ENCODE results near the gene RXRA. TPM values are rescaled to one million over a fixed set of nuclear protein-coding genes. Genes with fewer than 3 reads are reported as not detected.

RXRA gene
- total RNA-seq, 1 donor from 2014 or later = 90.8 TPM

- intact Hi-C loops (cut with micrococcal nuclease) = no loop called here
- ATAC-seq (no peak), DNase-seq (peak; percentile 17)
Observed at GRCh38 chr9:134460206-134460605, 134.0 kb downstream of the RXRA start.

GRCh38 chr9:134460896-134461295 lies 134.6 kb downstream of the RXRA start:
- ATAC-seq (no peak), DNase-seq (no peak)
- intact Hi-C loops (cut with micrococcal nuclease) = no loop called here

- intact Hi-C loops (cut with micrococcal nuclease) = no loop called here
- no peak for DNase-seq
- ATAC-seq = no peak
Observed at GRCh38 chr9:134461426-134461982, 135.2 kb downstream of the RXRA start.

- ATAC-seq (no peak), DNase-seq (no peak)
- intact Hi-C loops (cut with micrococcal nuclease) = no loop called here
Observed at GRCh38 chr9:134462318-134462717, 136.1 kb downstream of the RXRA start.

GRCh38 chr9:134463280-134463679 lies 137.0 kb downstream of the RXRA start:
- DNase-seq (no peak), ATAC-seq (no peak)
- intact Hi-C loops (cut with micrococcal nuclease) = no loop called here

- intact Hi-C loops (cut with micrococcal nuclease) = no loop called here
- DNase-seq = no peak
- no peak for ATAC-seq
Observed at GRCh38 chr9:134466869-134467616, 140.8 kb downstream of the RXRA start.

GRCh38 chr9:134468358-134468757 lies 142.1 kb downstream of the RXRA start:
- ATAC-seq (no peak), DNase-seq (no peak)
- intact Hi-C loops (cut with micrococcal nuclease) = no loop called here

GRCh38 chr9:134469041-134469875 lies 143.0 kb downstream of the RXRA start:
- peak; percentile 79 for ATAC-seq
- peak; percentile 82 for DNase-seq
- intact Hi-C loops (cut with micrococcal nuclease) = no loop called here

- no peak for ATAC-seq
- intact Hi-C loops (cut with micrococcal nuclease) = no loop called here
- DNase-seq = no peak
Observed at GRCh38 chr9:134472256-134472655, 146.0 kb downstream of the RXRA start.

- intact Hi-C loops (cut with micrococcal nuclease) = no loop called here
- no peak for DNase-seq
- no peak for ATAC-seq
Observed at GRCh38 chr9:134473141-134474054, 147.1 kb downstream of the RXRA start.

- intact Hi-C loops (cut with micrococcal nuclease) = no loop called here
- DNase-seq (peak; percentile 69), ATAC-seq (peak; percentile 79)
Observed at GRCh38 chr9:134474055-134474370, 147.8 kb downstream of the RXRA start.

- intact Hi-C loops (cut with micrococcal nuclease) = no loop called here
- ATAC-seq (peak; percentile 69), DNase-seq (peak; percentile 86)
Observed at GRCh38 chr9:134475011-134475790, 148.9 kb downstream of the RXRA start.

- ATAC-seq (no peak), DNase-seq (peak; percentile 17)
- intact Hi-C loops (cut with micrococcal nuclease) = no loop called here
Observed at GRCh38 chr9:134476272-134476941, 150.2 kb downstream of the RXRA start.

- no peak for ATAC-seq
- DNase-seq = peak; percentile 28
- intact Hi-C loops (cut with micrococcal nuclease) = no loop called here
Observed at GRCh38 chr9:134476942-134477335, 150.7 kb downstream of the RXRA start.

- intact Hi-C loops (cut with micrococcal nuclease) = no loop called here
- no peak for DNase-seq
- ATAC-seq = no peak
Observed at GRCh38 chr9:134477342-134477925, 151.2 kb downstream of the RXRA start.

GRCh38 chr9:134477927-134478326 lies 151.7 kb downstream of the RXRA start:
- ATAC-seq (no peak), DNase-seq (no peak)
- intact Hi-C loops (cut with micrococcal nuclease) = no loop called here

- DNase-seq = peak; percentile 4
- ATAC-seq = no peak
- intact Hi-C loops (cut with micrococcal nuclease) = no loop called here
Observed at GRCh38 chr9:134481762-134482161, 155.5 kb downstream of the RXRA start.

GRCh38 chr9:134482226-134482625 lies 156.0 kb downstream of the RXRA start:
- peak; percentile 8 for DNase-seq
- no peak for ATAC-seq
- intact Hi-C loops (cut with micrococcal nuclease) = no loop called here
